ENCODE results near the gene HABP2. TPM values are rescaled to one million over a fixed set of nuclear protein-coding genes. Genes with fewer than 3 reads are reported as not detected.

Gene HABP2
- total and polyA plus RNA-seq, 2 of the 4 experiments (the other 2 are of a cell fraction), result not detected

- in situ Hi-C loops (cut with MboI; ENCODE audit: low sequenced_read_pairs), result no loop called here
These were observed 839 bp upstream of the HABP2 start for GRCh38 chr10:113552014-113552413.

More at GRCh38 chr10:113552014-113552413, 839 bp upstream of the HABP2 start:
- Histone ChIP-seq H4K8ac (ENCODE audit: low read depth in 2 of 2, low read length in 2 of 2) (no peak overlapping the region), H2AK5ac (ENCODE audit: low read depth, low read length) (no peak overlapping the region), H3K27ac (ENCODE audit: insufficient read depth, low read length) (no peak overlapping the region), H2AK9ac (replicated peaks; ENCODE audit: low read depth, low read length, poor library complexity) (no peak overlapping the region), H3K4ac (ENCODE audit: low read depth, low read length) (no peak overlapping the region), H3K14ac (replicated peaks; ENCODE audit: low read depth, low read length) (no peak overlapping the region), H4K5ac (ENCODE audit: low read depth, low read length) (no peak overlapping the region), H2AFZ (replicated peaks; ENCODE audit: low read length, poor library complexity) (no peak overlapping the region), H3K18ac (ENCODE audit: low read depth, low read length) (no peak overlapping the region), H2BK120ac (ENCODE audit: low read depth, low read length) (no peak overlapping the region), H2BK15ac (ENCODE audit: low read depth, low read length) (no peak overlapping the region), H3K56ac (ENCODE audit: extremely low read depth, insufficient read depth, low read length) (no peak overlapping the region), H4K91ac (ENCODE audit: insufficient read depth, low read depth, low read length) (no peak overlapping the region), H3K23ac (ENCODE audit: low read depth, low read length) (no peak overlapping the region), H3K79me1 (ENCODE audit: low read depth in 1 of 2, low read length in 2 of 2) (no peaks in the 10 kb centered on the region), H3K27me3 (ENCODE audit: control insufficient read depth, insufficient read depth, low read length) (no peaks in the 10 kb centered on the region), H3K36me3 (ENCODE audit: control insufficient read depth, insufficient read depth, low read length) (no peaks in the 10 kb centered on the region), H3K4me3 (ENCODE audit: insufficient read depth, low read depth, low read length) (no peak overlapping the region), H2BK20ac (ENCODE audit: low read depth, low read length) (no peak overlapping the region), H4K20me1 (ENCODE audit: insufficient read depth, low read length) (no peaks in the 10 kb centered on the region), H3K9ac (ENCODE audit: low read depth, low read length) (no peak overlapping the region), H3K9me1 (ENCODE audit: insufficient read depth, low read length) (no peaks in the 10 kb centered on the region), H2BK5ac (ENCODE audit: low read depth, low read length, poor library complexity, severe bottlenecking) (no peak overlapping the region), H3K4me1 (ENCODE audit: control insufficient read depth, insufficient read depth, low read length) (no peaks in the 10 kb centered on the region), H3K9me3 (ENCODE audit: control insufficient read depth, insufficient read depth, low read length) (no peaks in the 10 kb centered on the region), H3K4me2 (ENCODE audit: low read depth, low read length) (no peak overlapping the region)
- dilution Hi-C loops (cut with HindIII; ENCODE audit: low sequenced_read_pairs, unreplicated experiment) (no loop called here), intact Hi-C loops (cut with micrococcal nuclease) (no loop called here)
- no peak for ATAC-seq (ENCODE audit: low read depth)
- no TSS peak for BruUV-seq (replicated peaks)
- CTCF ChIA-PET, result no interaction called here
- no peak for DNase-seq
- TF ChIP-seq ELK1 (IDR thresholded peaks at IDR 0.05; ENCODE audit: borderline replicate concordance, low read depth, low read length) (no peak), POLR2A (IDR thresholded peaks at IDR 0.05; ENCODE audit: low read depth, low read length) (no peak), USF2 (IDR thresholded peaks at IDR 0.05; ENCODE audit: low read depth, low read length) (no peak), CTCF (conservative IDR thresholded peaks at IDR 0.05; ENCODE audit: low read depth, low read length) (no peak), BHLHE40 (IDR thresholded peaks at IDR 0.05; ENCODE audit: low read depth, low read length) (no peak), MXI1 (IDR thresholded peaks at IDR 0.05; ENCODE audit: borderline replicate concordance, low read depth, low read length) (no peak), MAFK (IDR thresholded peaks at IDR 0.05; ENCODE audit: low read depth, low read length) (no peak), NFE2L2 (IDR thresholded peaks at IDR 0.05; ENCODE audit: low read depth, low read length) (no peak), RFX5 (IDR thresholded peaks at IDR 0.05; ENCODE audit: low read depth, low read length) (no peak), RAD21 (IDR thresholded peaks at IDR 0.05; ENCODE audit: low read length) (no peak), CEBPB (IDR thresholded peaks at IDR 0.05; ENCODE audit: low read depth, low read length) (no peak), RCOR1 (IDR thresholded peaks at IDR 0.05; ENCODE audit: insufficient replicate concordance, low read length) (no peak), FOS (IDR thresholded peaks at IDR 0.05; ENCODE audit: low read depth, low read length) (no peak), MAZ (IDR thresholded peaks at IDR 0.05; ENCODE audit: borderline replicate concordance, low read depth, low read length) (no peak), CHD1 (IDR thresholded peaks at IDR 0.05; ENCODE audit: low read depth, low read length) (no peak), SMC3 (IDR thresholded peaks at IDR 0.05; ENCODE audit: low read depth, low read length) (no peak)
- 78% methylated on average over 1 of the region's 3 CpGs; no CpG with 5 or more reads in 1 of the 2 experiments for WGBS, 2 experiments (ENCODE audit: extremely low coverage in 2 of 2, insufficient read length in 1 of 2)
- POLR2A ChIA-PET (ENCODE audit: unreplicated experiment), result no interaction called here

Measured in IMR-90 (cell line).